Uterus (tissue), 4 donors: ENCODE results near the gene COA8. TPM values are rescaled to one million over a fixed set of nuclear protein-coding genes. Genes with fewer than 3 reads are reported as not detected.

ENCODE experiments used
- DNase-seq, 2 donors: peaks; one replicate each; pipeline ENCODE4 v3.0.0-alpha.2; 2019 to 2020
- H3K27ac ChIP-seq, 2 donors: fragments of 200-600 bp; sonication (generic); 1 replicate in 1 of 2; 2 replicates in 1 of 2; pipeline ENCODE4 v1.5.1; 2016 to 2018
- H3K27me3 ChIP-seq, 2 donors: fragments of 200-600 bp; sonication (generic); one replicate each; pipeline ENCODE4 v1.5.1; 2018 to 2019; ENCODE audit warnings: control low read depth in 1 of 2
- H3K36me3 ChIP-seq, 2 donors: fragments of 200-600 bp; sonication (generic); one replicate each; pipeline ENCODE4 v1.5.1; 2019; ENCODE audit warnings: control low read depth in 1 of 2
- H3K4me1 ChIP-seq, 2 donors: fragments of 200-600 bp; sonication (generic); one replicate each; pipeline ENCODE4 v1.5.1; 2018 to 2019; ENCODE audit warnings: control low read depth in 1 of 2
- H3K4me3 ChIP-seq, 2 donors: fragments of 200-600 bp; sonication (generic); 1 replicate in 1 of 2; 2 replicates in 1 of 2; pipeline ENCODE4 v1.5.1; 2018 to 2019; ENCODE audit warnings: mild to moderate bottlenecking in 1 of 2
- H3K9me3 ChIP-seq, 2 donors: fragments of 200-600 bp; sonication (generic); one replicate each; pipeline ENCODE4 v1.5.1; 2019; ENCODE audit warnings: control low read depth in 1 of 2
- POLR2A ChIP-seq, 2 donors: fragments of 450-650 bp; IDR thresholded peaks; one replicate each; pipeline ENCODE4 v1.6.1; 2016; ENCODE audit warnings: antibody characterized with exemption in 2 of 2, mild to moderate bottlenecking in 1 of 2, moderate library complexity in 1 of 2
- intact Hi-C: fragments of 100-400 bp; cut with DNase I; formaldehyde crosslinking; loops from one replicate; pipeline ENCODE4 v1.15.1; 2023; ENCODE audit warnings: low total_unique reads
- total RNA-seq, 4 donors: library from RNA; depleted of rRNA in 3 of 4; stranded (reverse); fragments of >200 nt in 3 of 4; gene quantifications; one replicate each; pipeline versions ENCODE4 v1.1.0 to v1.2.4, GENCODE V29; 2014 to 2023
- TF ChIP-seq, protein P1 (sequence below), 4 experiments: fragments of 200-600 bp in 2 of 4; fragments of 450-650 bp in 2 of 4; sonication (generic) in 2 of 4; IDR thresholded peaks; one replicate each; pipeline ENCODE4 v1.5.1; 2016 to 2019; ENCODE audit warnings: antibody characterized with exemption in 4 of 4, mild to moderate bottlenecking in 2 of 4, moderate library complexity in 1 of 4
- donor health status: DM: yes; HTN: yes; CAD: no.

COA8 gene
- total RNA-seq, 4 donors from 2014 or later, result 26.9 to 51.5 (median 31.6) TPM; not detected in 1

DNA sequence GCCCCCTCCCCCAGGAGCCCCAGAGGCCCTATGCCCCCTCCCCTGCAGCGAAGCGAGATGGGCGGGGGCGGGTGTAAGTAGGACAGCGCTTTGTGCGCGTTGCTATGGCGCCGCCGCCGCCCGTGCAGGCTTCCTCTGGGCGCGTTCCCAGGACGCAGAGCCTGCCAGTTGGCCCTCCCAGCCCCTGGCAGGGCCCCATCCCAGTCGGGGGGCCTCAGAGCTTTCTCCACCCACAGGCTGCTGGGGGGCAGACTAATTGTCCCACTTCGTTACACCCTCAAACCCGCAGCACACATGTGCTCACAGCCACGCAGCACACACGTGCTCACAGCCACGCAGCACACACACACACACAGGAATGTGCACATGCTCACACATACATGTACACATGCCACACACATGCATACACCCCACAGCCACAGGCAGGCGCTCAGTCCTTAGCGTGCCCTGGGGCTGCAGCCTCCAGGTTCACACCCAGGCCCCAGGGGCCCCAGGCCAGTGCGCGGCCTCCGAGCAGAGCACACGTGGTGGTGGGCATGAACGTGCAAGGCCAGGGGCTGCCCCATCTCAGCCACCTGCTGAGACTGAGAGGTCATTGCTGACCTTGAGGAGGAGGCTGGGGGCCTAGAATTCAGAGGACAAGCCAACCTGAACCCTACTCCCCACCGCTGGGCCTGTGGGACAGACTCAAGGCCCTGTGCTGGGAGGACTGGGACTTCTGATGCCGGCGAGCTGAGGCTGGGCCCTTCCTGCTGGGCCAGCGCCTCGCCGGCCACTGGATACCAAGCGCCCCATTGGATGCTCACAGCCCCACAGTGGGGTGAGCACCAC, 18.2 kb upstream of the COA8 start:
- Histone ChIP-seq H3K4me1 (peaks cover 13 to 48% of the 10 kb centered on the region in 2 donors), H3K36me3 (no peaks in the 10 kb centered on the region), H3K27me3 (no peaks in the 10 kb centered on the region), H3K9me3 (no peaks in the 10 kb centered on the region), H3K4me3 (no peak overlapping the region), H3K27ac (peak overlapping the region; percentile 47 to 90)
- intact Hi-C loops, result loop anchor here (2.0 to 5.0 kb wide), 2 partner anchors 24 to 42 kb away; no protein-coding TSS in a partner anchor
- TF ChIP-seq, protein P1, sequence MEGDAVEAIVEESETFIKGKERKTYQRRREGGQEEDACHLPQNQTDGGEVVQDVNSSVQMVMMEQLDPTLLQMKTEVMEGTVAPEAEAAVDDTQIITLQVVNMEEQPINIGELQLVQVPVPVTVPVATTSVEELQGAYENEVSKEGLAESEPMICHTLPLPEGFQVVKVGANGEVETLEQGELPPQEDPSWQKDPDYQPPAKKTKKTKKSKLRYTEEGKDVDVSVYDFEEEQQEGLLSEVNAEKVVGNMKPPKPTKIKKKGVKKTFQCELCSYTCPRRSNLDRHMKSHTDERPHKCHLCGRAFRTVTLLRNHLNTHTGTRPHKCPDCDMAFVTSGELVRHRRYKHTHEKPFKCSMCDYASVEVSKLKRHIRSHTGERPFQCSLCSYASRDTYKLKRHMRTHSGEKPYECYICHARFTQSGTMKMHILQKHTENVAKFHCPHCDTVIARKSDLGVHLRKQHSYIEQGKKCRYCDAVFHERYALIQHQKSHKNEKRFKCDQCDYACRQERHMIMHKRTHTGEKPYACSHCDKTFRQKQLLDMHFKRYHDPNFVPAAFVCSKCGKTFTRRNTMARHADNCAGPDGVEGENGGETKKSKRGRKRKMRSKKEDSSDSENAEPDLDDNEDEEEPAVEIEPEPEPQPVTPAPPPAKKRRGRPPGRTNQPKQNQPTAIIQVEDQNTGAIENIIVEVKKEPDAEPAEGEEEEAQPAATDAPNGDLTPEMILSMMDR (IDR thresholded peaks at IDR 0.05), result no peak
- TF ChIP-seq POLR2A (IDR thresholded peaks at IDR 0.05), result no peak
- DNase-seq, result peak in 1 of 2 donors; percentile 82

DNA sequence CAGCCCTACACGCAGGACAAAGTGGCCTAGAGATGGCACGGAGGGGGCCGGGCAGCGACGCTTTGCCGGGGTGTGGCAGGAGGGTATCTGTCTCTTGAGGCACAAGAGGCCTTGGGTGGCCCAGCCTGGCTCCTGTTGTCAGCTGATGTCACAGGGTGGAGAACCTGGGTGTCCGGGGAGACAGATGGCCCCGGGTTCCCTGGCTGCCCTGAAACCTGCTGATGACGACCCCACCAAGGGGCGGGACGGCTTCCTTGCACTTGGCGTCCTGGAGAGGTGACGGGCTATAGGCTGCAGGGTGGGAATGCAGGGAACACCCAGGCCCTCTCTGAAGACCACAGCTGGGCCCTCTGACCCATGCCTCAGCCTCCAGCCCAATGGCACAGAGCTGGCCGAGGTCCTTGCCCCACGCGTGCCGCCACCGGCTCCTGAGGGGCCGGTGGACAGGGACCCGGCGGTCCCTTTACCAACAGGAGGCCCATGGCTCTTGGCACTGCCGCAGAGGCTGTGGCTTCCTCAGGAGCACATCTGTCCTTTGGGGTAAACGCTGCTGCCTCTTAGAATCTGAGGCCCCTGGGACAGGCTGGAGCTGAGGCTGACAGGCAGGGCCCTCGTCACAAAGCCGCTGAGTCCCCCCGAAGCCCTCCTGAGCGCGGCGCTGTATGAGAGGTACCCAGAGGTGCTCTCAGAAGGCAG, 17.4 kb upstream of the COA8 start:
- no peak overlapping the region for H3K4me3 ChIP-seq
- peaks cover 13 to 47% of the 10 kb centered on the region in 2 donors for H3K4me1 ChIP-seq
- intact Hi-C loops, result loop anchor here (2.0 to 5.0 kb wide), 2 partner anchors 25 to 43 kb away; no protein-coding TSS in a partner anchor
- DNase-seq, result no peak
- no peaks in the 10 kb centered on the region for H3K9me3 ChIP-seq
- H3K27me3 ChIP-seq, result no peaks in the 10 kb centered on the region
- H3K36me3 ChIP-seq, result no peaks in the 10 kb centered on the region
- peak overlapping the region in 1 of 2 donors; percentile 90 for H3K27ac ChIP-seq
- TF ChIP-seq, protein P1 (IDR thresholded peaks at IDR 0.05), result no peak
- no peak for TF ChIP-seq POLR2A (IDR thresholded peaks at IDR 0.05)

DNA sequence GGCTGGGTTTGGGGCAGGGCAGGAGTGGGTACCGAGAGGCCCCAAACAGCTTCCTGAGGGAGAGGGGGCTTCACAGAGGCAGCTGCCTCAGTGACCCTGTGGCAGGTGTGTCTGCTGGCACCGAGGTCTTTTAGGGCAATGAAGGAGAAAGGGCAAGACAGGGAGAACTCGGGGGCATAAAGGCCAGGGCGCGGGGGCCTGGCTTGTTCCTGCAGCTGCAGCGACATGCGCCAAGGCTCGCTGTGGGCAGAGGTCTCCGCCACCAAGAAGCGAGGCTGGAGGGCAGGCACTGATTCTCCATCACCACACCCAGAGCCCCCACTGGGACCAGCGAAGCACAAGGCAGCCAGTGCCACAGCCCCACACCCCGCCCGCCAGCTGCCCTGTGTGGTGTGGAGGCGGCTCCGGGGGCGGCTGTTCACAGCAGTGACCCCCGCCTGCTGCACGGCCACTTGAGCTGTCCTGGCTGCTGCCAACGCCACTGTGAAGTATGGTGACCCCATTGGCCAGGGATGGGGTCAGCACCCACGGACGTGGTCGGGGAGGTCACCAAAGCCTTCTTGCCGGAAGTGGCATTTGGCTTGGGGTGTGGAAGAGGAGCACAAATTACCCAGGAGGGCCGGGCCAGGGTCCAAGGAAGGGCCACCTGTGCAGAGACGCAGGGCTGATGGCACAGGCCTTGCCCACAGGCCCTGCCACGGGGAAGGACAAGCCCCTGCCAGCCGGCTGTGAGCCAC, 16.7 kb upstream of the COA8 start:
- peaks cover 13 to 40% of the 10 kb centered on the region in 2 donors for H3K4me1 ChIP-seq

DNA sequence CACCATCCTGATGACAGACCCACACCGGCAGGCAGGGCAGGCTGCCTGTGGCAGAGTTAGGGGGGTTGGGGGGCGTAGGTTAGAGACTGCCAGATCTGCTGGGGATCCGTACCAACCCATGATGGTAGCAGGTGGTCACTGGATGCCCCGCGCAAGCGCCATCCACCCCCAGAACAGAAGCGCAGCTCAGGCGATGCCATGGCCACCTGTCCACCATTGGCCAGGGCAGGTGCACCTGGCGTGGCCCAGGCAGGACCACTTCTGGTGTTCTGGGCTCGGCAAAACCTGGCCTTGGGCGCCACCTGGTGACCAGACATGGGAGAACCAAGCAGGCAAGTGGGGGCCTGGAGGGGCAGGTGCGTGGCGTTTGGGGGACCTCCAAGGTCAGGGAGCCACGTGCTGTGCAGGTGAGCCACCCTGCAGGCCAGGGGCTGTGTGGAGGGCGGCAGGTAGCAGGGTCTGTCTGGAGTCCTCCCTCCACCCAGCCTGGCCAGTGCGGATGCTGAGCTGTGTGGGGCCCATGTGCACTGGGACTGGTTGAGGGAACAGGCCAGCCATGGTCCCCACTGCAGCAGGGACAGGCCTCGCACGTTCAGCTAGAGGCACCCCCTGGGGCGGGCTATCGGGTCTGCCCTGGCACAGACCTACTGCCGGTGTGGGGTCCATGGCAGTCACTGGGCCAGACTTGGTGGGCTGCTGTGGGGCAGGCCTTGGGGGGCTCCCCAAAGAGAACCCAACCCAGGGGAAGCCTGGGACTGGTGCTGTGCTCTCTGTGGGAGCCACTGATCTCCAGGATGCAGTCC, 15.9 kb upstream of the COA8 start:
- intact Hi-C loops, result loop anchor here (5.0 kb wide), 1 partner anchor 45 kb away; no protein-coding TSS in a partner anchor
- peak; percentile 74 to 79 for DNase-seq
- Histone ChIP-seq H3K9me3 (no peaks in the 10 kb centered on the region), H3K27ac (no peak overlapping the region), H3K4me3 (no peak overlapping the region), H3K27me3 (no peaks in the 10 kb centered on the region), H3K36me3 (no peaks in the 10 kb centered on the region), H3K4me1 (peaks cover 14 to 39% of the 10 kb centered on the region in 2 donors)
- peak in 1 of 2 donors; percentile 12 for TF ChIP-seq POLR2A (IDR thresholded peaks at IDR 0.05)
- TF ChIP-seq, protein P1 (IDR thresholded peaks at IDR 0.05), result peak; percentile 89 to 96 (median 93)

More for the DNA sequence above, 16.7 kb upstream of the COA8 start:
- Histone ChIP-seq H3K27ac (no peak overlapping the region), H3K4me3 (no peak overlapping the region), H3K36me3 (no peaks in the 10 kb centered on the region), H3K9me3 (no peaks in the 10 kb centered on the region), H3K27me3 (no peaks in the 10 kb centered on the region)
- no peak for TF ChIP-seq POLR2A (IDR thresholded peaks at IDR 0.05)
- TF ChIP-seq, protein P1 (IDR thresholded peaks at IDR 0.05), result no peak
- no peak for DNase-seq
- intact Hi-C loops, result loop anchor here (2.0 to 5.0 kb wide), 2 partner anchors 25 to 44 kb away; no protein-coding TSS in a partner anchor
